ENCODE measurements around the gene ATG10.

The ATG10 gene

GRCh38 chr5:82197550-82197949 lies 225.7 kb downstream of the ATG10 start:
- Histone ChIP-seq H3K36me3 (ENCODE audit: control insufficient read depth, insufficient read depth, low read length) (no peaks in the 10 kb centered on the region), H3K27me3 (replicated peaks; ENCODE audit: control insufficient read depth, insufficient read depth, low read length, poor library complexity, severe bottlenecking) (no peaks in the 10 kb centered on the region), H3K27ac (ENCODE audit: insufficient read depth, low read length, poor library complexity, severe bottlenecking) (no peak overlapping the region), H3K9me3 (ENCODE audit: control insufficient read depth, low read length) (no peaks in the 10 kb centered on the region), H3K4me3 (ENCODE audit: insufficient read depth, low read depth, low read length, poor library complexity, severe bottlenecking) (no peak overlapping the region), H3K4me1 (ENCODE audit: control insufficient read depth, insufficient read depth, low read length, poor library complexity, severe bottlenecking) (no peaks in the 10 kb centered on the region)
- DNase-seq = no peak

GRCh38 chr5:82204567-82204966 lies 232.7 kb downstream of the ATG10 start:
- no peaks in the 10 kb centered on the region for H3K9me3 ChIP-seq (ENCODE audit: control insufficient read depth, low read length)
- no peaks in the 10 kb centered on the region for H3K36me3 ChIP-seq (ENCODE audit: control insufficient read depth, insufficient read depth, low read length)
- H3K4me1 ChIP-seq (ENCODE audit: control insufficient read depth, insufficient read depth, low read length, poor library complexity, severe bottlenecking) = no peaks in the 10 kb centered on the region
- no peak overlapping the region for H3K27ac ChIP-seq (ENCODE audit: insufficient read depth, low read length, poor library complexity, severe bottlenecking)
- H3K27me3 ChIP-seq (replicated peaks; ENCODE audit: control insufficient read depth, insufficient read depth, low read length, poor library complexity, severe bottlenecking) = no peaks in the 10 kb centered on the region
- DNase-seq = no peak
- H3K4me3 ChIP-seq (ENCODE audit: insufficient read depth, low read depth, low read length, poor library complexity, severe bottlenecking) = no peak overlapping the region

GRCh38 chr5:82205005-82205404 lies 233.2 kb downstream of the ATG10 start:
- H3K4me1 ChIP-seq (ENCODE audit: control insufficient read depth, insufficient read depth, low read length, poor library complexity, severe bottlenecking) = no peaks in the 10 kb centered on the region
- H3K36me3 ChIP-seq (ENCODE audit: control insufficient read depth, insufficient read depth, low read length) = no peaks in the 10 kb centered on the region
- no peak for DNase-seq
- H3K27me3 ChIP-seq (replicated peaks; ENCODE audit: control insufficient read depth, insufficient read depth, low read length, poor library complexity, severe bottlenecking) = no peaks in the 10 kb centered on the region
- H3K27ac ChIP-seq (ENCODE audit: insufficient read depth, low read length, poor library complexity, severe bottlenecking) = no peak overlapping the region
- H3K9me3 ChIP-seq (ENCODE audit: control insufficient read depth, low read length) = no peaks in the 10 kb centered on the region
- H3K4me3 ChIP-seq (ENCODE audit: insufficient read depth, low read depth, low read length, poor library complexity, severe bottlenecking) = no peak overlapping the region

GRCh38 chr5:82208371-82208770 lies 236.5 kb downstream of the ATG10 start:
- DNase-seq = no peak
- Histone ChIP-seq H3K4me1 (ENCODE audit: control insufficient read depth, insufficient read depth, low read length, poor library complexity, severe bottlenecking) (no peaks in the 10 kb centered on the region), H3K9me3 (ENCODE audit: control insufficient read depth, low read length) (no peaks in the 10 kb centered on the region), H3K27me3 (replicated peaks; ENCODE audit: control insufficient read depth, insufficient read depth, low read length, poor library complexity, severe bottlenecking) (no peaks in the 10 kb centered on the region), H3K27ac (ENCODE audit: insufficient read depth, low read length, poor library complexity, severe bottlenecking) (no peak overlapping the region), H3K36me3 (ENCODE audit: control insufficient read depth, insufficient read depth, low read length) (no peaks in the 10 kb centered on the region), H3K4me3 (ENCODE audit: insufficient read depth, low read depth, low read length, poor library complexity, severe bottlenecking) (no peak overlapping the region)

DNA sequence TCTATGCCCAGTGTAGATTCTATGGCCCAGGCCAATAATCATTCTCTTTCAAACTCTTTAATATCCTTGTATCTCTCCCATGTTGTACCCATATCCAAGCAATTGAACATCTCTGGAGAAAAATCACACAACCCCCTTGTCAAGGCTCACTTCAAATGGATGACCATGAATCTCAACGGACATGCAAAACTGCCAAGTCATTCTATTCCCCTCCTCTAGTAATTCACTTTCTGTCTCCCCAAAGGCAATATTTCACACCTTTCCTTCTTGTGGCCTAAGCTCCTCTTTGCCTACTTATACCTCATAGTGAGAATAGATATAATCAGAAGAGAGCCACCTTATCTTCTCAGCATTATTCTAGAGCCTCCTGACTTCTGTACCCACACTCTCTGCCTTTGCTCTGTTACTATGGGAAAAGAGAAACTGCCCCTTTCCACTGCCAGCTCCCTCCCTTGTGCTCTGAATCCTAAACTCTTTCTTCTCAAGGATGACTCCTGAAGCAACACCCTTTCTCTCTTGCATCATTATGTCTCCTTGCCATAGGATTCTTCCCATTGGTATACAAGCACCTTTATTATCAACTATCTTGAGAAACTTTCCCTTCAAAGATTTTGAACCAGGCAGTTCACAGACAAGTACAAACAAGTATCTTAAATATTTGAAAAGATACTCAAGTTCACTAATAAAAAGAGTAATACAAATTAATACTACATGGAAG lies 240.2 kb downstream of the ATG10 start:
- no peaks in the 10 kb centered on the region for H3K4me1 ChIP-seq (ENCODE audit: control insufficient read depth, insufficient read depth, low read length, poor library complexity, severe bottlenecking)
- DNase-seq = no peak
- no peaks in the 10 kb centered on the region for H3K36me3 ChIP-seq (ENCODE audit: control insufficient read depth, insufficient read depth, low read length)
- H3K9me3 ChIP-seq (ENCODE audit: control insufficient read depth, low read length) = no peaks in the 10 kb centered on the region
- H3K4me3 ChIP-seq (ENCODE audit: insufficient read depth, low read depth, low read length, poor library complexity, severe bottlenecking) = no peak overlapping the region
- no peaks in the 10 kb centered on the region for H3K27me3 ChIP-seq (replicated peaks; ENCODE audit: control insufficient read depth, insufficient read depth, low read length, poor library complexity, severe bottlenecking)
- no peak overlapping the region for H3K27ac ChIP-seq (ENCODE audit: insufficient read depth, low read length, poor library complexity, severe bottlenecking)

- H3K27me3 ChIP-seq (replicated peaks; ENCODE audit: control insufficient read depth, insufficient read depth, low read length, poor library complexity, severe bottlenecking) = no peaks in the 10 kb centered on the region
- H3K36me3 ChIP-seq (ENCODE audit: control insufficient read depth, insufficient read depth, low read length) = no peaks in the 10 kb centered on the region
- no peak overlapping the region for H3K27ac ChIP-seq (ENCODE audit: insufficient read depth, low read length, poor library complexity, severe bottlenecking)
- DNase-seq = no peak
- no peaks in the 10 kb centered on the region for H3K4me1 ChIP-seq (ENCODE audit: control insufficient read depth, insufficient read depth, low read length, poor library complexity, severe bottlenecking)
- no peak overlapping the region for H3K4me3 ChIP-seq (ENCODE audit: insufficient read depth, low read depth, low read length, poor library complexity, severe bottlenecking)
- no peaks in the 10 kb centered on the region for H3K9me3 ChIP-seq (ENCODE audit: control insufficient read depth, low read length)
Measured at GRCh38 chr5:82217917-82218316, 246.1 kb downstream of the ATG10 start.

DNA sequence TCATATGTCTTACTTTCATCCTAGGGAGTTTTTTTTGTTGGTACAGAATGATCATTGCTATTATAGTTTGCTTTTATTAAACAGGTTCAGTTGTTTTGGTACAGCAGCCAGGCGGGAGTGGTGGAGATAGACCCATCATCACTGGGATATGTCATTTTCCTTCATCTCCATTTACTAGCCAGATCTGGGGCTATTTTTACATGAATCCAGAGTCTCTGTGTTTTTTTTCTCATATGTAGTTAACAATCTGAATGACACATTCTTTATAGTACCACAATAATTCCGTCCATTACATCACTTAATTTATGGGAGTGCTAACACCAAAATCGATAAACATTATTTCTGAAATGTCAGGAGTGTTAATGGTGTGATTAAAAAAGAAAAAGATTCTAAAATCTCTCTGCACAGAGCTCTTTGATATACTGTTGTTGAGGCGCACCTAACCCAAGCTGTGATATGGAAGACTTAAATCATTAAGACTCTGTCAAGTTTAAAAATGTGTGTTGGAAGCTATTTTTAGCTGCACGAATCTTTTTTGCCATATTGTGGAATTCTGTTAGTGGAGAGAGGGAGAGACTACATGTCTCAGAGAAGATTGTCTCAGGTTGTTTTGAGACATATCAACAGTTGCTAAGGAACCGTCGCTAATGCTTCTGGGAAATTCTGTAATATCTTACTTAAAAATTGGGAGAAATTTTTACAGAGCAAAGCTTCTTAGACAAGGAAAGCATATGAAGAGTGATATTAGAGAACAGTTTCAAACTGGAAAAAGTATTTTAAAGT lies 246.7 kb downstream of the ATG10 start:
- DNase-seq = no peak
- Histone ChIP-seq H3K9me3 (ENCODE audit: control insufficient read depth, low read length) (no peaks in the 10 kb centered on the region), H3K27ac (ENCODE audit: insufficient read depth, low read length, poor library complexity, severe bottlenecking) (no peak overlapping the region)

GRCh38 chr5:82221020-82221419 lies 249.2 kb downstream of the ATG10 start:
- no peak for DNase-seq
- no peak overlapping the region for H3K27ac ChIP-seq (ENCODE audit: insufficient read depth, low read length, poor library complexity, severe bottlenecking)
- H3K36me3 ChIP-seq (ENCODE audit: control insufficient read depth, insufficient read depth, low read length) = no peaks in the 10 kb centered on the region
- no peaks in the 10 kb centered on the region for H3K4me1 ChIP-seq (ENCODE audit: control insufficient read depth, insufficient read depth, low read length, poor library complexity, severe bottlenecking)
- H3K27me3 ChIP-seq (replicated peaks; ENCODE audit: control insufficient read depth, insufficient read depth, low read length, poor library complexity, severe bottlenecking) = no peaks in the 10 kb centered on the region
- H3K4me3 ChIP-seq (ENCODE audit: insufficient read depth, low read depth, low read length, poor library complexity, severe bottlenecking) = no peak overlapping the region
- H3K9me3 ChIP-seq (ENCODE audit: control insufficient read depth, low read length) = no peaks in the 10 kb centered on the region

More for the DNA sequence above, 246.7 kb downstream of the ATG10 start:
- Histone ChIP-seq H3K27me3 (replicated peaks; ENCODE audit: control insufficient read depth, insufficient read depth, low read length, poor library complexity, severe bottlenecking) (no peaks in the 10 kb centered on the region), H3K4me1 (ENCODE audit: control insufficient read depth, insufficient read depth, low read length, poor library complexity, severe bottlenecking) (no peaks in the 10 kb centered on the region), H3K4me3 (ENCODE audit: insufficient read depth, low read depth, low read length, poor library complexity, severe bottlenecking) (no peak overlapping the region), H3K36me3 (ENCODE audit: control insufficient read depth, insufficient read depth, low read length) (no peaks in the 10 kb centered on the region)

- Histone ChIP-seq H3K36me3 (ENCODE audit: control insufficient read depth, insufficient read depth, low read length) (no peaks in the 10 kb centered on the region), H3K4me3 (ENCODE audit: insufficient read depth, low read depth, low read length, poor library complexity, severe bottlenecking) (no peak overlapping the region), H3K4me1 (ENCODE audit: control insufficient read depth, insufficient read depth, low read length, poor library complexity, severe bottlenecking) (no peaks in the 10 kb centered on the region), H3K27ac (ENCODE audit: insufficient read depth, low read length, poor library complexity, severe bottlenecking) (no peak overlapping the region), H3K9me3 (ENCODE audit: control insufficient read depth, low read length) (no peaks in the 10 kb centered on the region), H3K27me3 (replicated peaks; ENCODE audit: control insufficient read depth, insufficient read depth, low read length, poor library complexity, severe bottlenecking) (no peaks in the 10 kb centered on the region)
- DNase-seq = no peak
Measured at GRCh38 chr5:82222597-82223574, 251.1 kb downstream of the ATG10 start.
